KOPT-K1 (cell line): ENCODE data around the gene NEAT1.
A peak's percentile ranks its signal among the peaks of the same experiment; 100 is the strongest.

ENCODE experiments used
- H3K27ac ChIP-seq: fragments of 200-600 bp; sonication (generic); 2 replicates; pipeline ENCODE4 v1.5.1; 2016; ENCODE audit warnings: antibody characterized with exemption, mild to moderate bottlenecking, low read depth, low read length; ENCODE audit not compliant: poor library complexity, severe bottlenecking
- H3K36me3 ChIP-seq: fragments of 200-600 bp; sonication (generic); 2 replicates; pipeline ENCODE4 v1.5.1; 2017; ENCODE audit warnings: antibody characterized with exemption, mild to moderate bottlenecking, low read length, moderate library complexity; ENCODE audit not compliant: insufficient read depth
- H3K9me3 ChIP-seq: fragments of 200-600 bp; sonication (generic); 2 replicates; pipeline ENCODE4 v1.5.1; 2017; ENCODE audit warnings: antibody characterized with exemption, low read length, mild to moderate bottlenecking; ENCODE audit not compliant: insufficient read depth, poor library complexity, severe bottlenecking

NEAT1 gene

GRCh38 chr11:65420979-65421793 lies 1.4 kb upstream of the NEAT1 start:
- Histone ChIP-seq H3K27ac (peak overlapping the region; percentile 99), H3K36me3 (peaks cover 19% of the 10 kb centered on the region; the same call in 1 of the 2 replicates), H3K9me3 (no peaks in the 10 kb centered on the region)

- H3K36me3 ChIP-seq: peaks cover 27% of the 10 kb centered on the region
- peak overlapping the region; percentile 99 for H3K27ac ChIP-seq
- no peaks in the 10 kb centered on the region for H3K9me3 ChIP-seq
Measured at GRCh38 chr11:65421794-65422632, 585 bp upstream of the NEAT1 start.

- H3K27ac ChIP-seq: peak overlapping the region; percentile 99
- H3K36me3 ChIP-seq: peaks cover 30% of the 10 kb centered on the region
- H3K9me3 ChIP-seq: no peaks in the 10 kb centered on the region
Measured at GRCh38 chr11:65423516-65424204, 1.1 kb downstream of the NEAT1 start.

- H3K36me3 ChIP-seq: peaks cover 30% of the 10 kb centered on the region
- peak overlapping the region; percentile 99 for H3K27ac ChIP-seq
- no peaks in the 10 kb centered on the region for H3K9me3 ChIP-seq
Measured at GRCh38 chr11:65424205-65425104, 1.9 kb downstream of the NEAT1 start.

- Histone ChIP-seq H3K36me3 (peaks cover 30% of the 10 kb centered on the region), H3K27ac (peak overlapping the region; percentile 99), H3K9me3 (no peaks in the 10 kb centered on the region)
Measured at GRCh38 chr11:65425105-65425970, 2.7 kb downstream of the NEAT1 start.

- Histone ChIP-seq H3K27ac (peak overlapping the region; percentile 99), H3K36me3 (peaks cover 30% of the 10 kb centered on the region), H3K9me3 (no peaks in the 10 kb centered on the region)
Measured at GRCh38 chr11:65425971-65426838, 3.6 kb downstream of the NEAT1 start.

GRCh38 chr11:65426839-65427690 lies 4.5 kb downstream of the NEAT1 start:
- H3K9me3 ChIP-seq: no peaks in the 10 kb centered on the region
- H3K36me3 ChIP-seq: peaks cover 30% of the 10 kb centered on the region
- H3K27ac ChIP-seq: peak overlapping the region; percentile 99

GRCh38 chr11:65427691-65428577 lies 5.3 kb downstream of the NEAT1 start:
- Histone ChIP-seq H3K27ac (peak overlapping the region; percentile 99), H3K9me3 (no peaks in the 10 kb centered on the region), H3K36me3 (peaks cover 30% of the 10 kb centered on the region)

- peak overlapping the region; percentile 99 for H3K27ac ChIP-seq
- H3K9me3 ChIP-seq: no peaks in the 10 kb centered on the region
- peaks cover 29% of the 10 kb centered on the region for H3K36me3 ChIP-seq
Measured at GRCh38 chr11:65428578-65429067, 6.0 kb downstream of the NEAT1 start.

- Histone ChIP-seq H3K36me3 (peaks cover 27% of the 10 kb centered on the region), H3K9me3 (no peaks in the 10 kb centered on the region), H3K27ac (peak overlapping the region; percentile 99)
Measured at GRCh38 chr11:65429068-65429681, 6.6 kb downstream of the NEAT1 start.
